C4-2B (cell line): ENCODE measurements around the gene JAZF1.

Experiments used
- ZFX ChIP-seq: fragments of 450-650 bp; IDR thresholded peaks from 2 replicates; pipeline ENCODE4 v1.6.1; 2017
- TF ChIP-seq, protein P1 (sequence below): fragments of 450-650 bp; conservative IDR thresholded peaks from 2 replicates; pipeline ENCODE4 v1.5.1; 2017; ENCODE audit warnings: mild to moderate bottlenecking

DNA sequence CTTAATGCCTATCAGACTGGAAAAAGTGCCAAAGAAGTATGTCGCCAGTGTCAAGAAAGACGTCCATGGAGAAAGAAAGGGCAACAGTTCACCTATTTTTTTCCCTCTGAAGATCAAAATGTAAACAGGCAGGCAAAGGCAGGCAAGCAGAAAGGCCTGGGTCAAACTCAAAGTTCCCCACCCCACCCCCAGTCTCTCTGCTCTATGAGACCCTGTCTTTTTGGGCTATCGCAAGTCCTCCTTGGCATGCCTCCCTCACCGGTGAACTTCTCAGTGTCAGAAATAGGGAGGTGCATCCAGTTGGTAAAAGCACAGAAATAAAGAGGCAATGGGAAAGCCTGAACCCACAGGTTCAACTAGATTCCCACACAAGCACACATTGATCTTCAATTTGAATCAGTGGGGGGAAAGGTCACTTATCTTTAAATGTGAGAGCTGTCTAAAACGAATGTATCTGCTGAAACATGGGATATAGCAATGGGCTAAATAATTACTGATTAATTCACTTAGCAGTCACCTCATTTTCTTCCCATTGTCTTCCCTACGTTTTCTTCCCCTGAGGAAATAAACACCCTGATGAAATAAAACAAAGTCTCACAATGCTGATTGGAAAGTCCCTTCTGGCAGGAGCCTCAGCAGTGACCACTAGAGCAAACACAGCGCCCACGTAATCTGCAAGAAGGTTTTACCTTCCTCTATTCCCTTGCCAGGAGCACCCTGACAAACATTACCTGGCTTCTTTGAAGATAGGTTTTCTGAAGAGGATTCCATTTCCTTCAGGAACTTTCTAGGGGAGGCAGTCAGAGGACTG, 31.1 kb downstream of the JAZF1 start:
- TF ChIP-seq, protein P1, sequence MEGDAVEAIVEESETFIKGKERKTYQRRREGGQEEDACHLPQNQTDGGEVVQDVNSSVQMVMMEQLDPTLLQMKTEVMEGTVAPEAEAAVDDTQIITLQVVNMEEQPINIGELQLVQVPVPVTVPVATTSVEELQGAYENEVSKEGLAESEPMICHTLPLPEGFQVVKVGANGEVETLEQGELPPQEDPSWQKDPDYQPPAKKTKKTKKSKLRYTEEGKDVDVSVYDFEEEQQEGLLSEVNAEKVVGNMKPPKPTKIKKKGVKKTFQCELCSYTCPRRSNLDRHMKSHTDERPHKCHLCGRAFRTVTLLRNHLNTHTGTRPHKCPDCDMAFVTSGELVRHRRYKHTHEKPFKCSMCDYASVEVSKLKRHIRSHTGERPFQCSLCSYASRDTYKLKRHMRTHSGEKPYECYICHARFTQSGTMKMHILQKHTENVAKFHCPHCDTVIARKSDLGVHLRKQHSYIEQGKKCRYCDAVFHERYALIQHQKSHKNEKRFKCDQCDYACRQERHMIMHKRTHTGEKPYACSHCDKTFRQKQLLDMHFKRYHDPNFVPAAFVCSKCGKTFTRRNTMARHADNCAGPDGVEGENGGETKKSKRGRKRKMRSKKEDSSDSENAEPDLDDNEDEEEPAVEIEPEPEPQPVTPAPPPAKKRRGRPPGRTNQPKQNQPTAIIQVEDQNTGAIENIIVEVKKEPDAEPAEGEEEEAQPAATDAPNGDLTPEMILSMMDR, result no peak
- no peak for TF ChIP-seq ZFX
